HEK293 (cell line): ENCODE data around the gene DYNLT4.

Source experiments
- CTCF ChIA-PET: fragments of 350-600 bp; formaldehyde crosslinking; extraction: SDS; loops from one replicate; lab custom pipeline; 2021; ENCODE audit warnings: antibody characterized with exemption; lab: Yijun Ruan, JAX
- POLR2A ChIA-PET: fragments of 300-600 bp; formaldehyde crosslinking; extraction: SDS; loops from one replicate; lab custom pipeline; 2020; ENCODE audit warnings: antibody characterized with exemption, inconsistent platforms; lab: Yijun Ruan, JAX
- H3K27ac ChIP-seq: fragments of 200-500 bp; sonication (Bioruptor generic); 2 replicates; pipeline ENCODE4 v1.5.1; 2014; ENCODE audit warnings: low read depth, low read length, control low read depth, inconsistent platforms; ENCODE audit errors: extremely low read depth
- H3K36me3 ChIP-seq, 2 experiments: fragments of 200-500 bp in 1 of 2; sonication (Bioruptor generic) in 1 of 2; 1 replicate in 1 of 2; 2 replicates in 1 of 2; pipeline ENCODE4 v1.5.1; 2014 to 2017; ENCODE audit warnings: inconsistent platforms in 2 of 2, low read length in 2 of 2; ENCODE audit not compliant: control insufficient read depth in 2 of 2, insufficient read depth in 1 of 2
- H3K4me1 ChIP-seq: fragments of 200-500 bp; sonication (Bioruptor generic); 2 replicates; pipeline ENCODE4 v1.5.1; 2014; ENCODE audit warnings: mild to moderate bottlenecking, low read length, inconsistent platforms; ENCODE audit not compliant: control insufficient read depth, insufficient read depth
- H3K4me3 ChIP-seq: 2 replicates; pipeline ENCODE4 v1.5.1; 2011; ENCODE audit warnings: low read depth, mild to moderate bottlenecking, control low read depth, low read length, moderate library complexity
- H3K9me3 ChIP-seq: fragments of 200-500 bp; sonication (Bioruptor generic); 2 replicates; pipeline ENCODE4 v1.5.1; 2014; ENCODE audit warnings: low read depth, low read length, inconsistent platforms; ENCODE audit not compliant: control insufficient read depth, insufficient read depth
- GLIS2 ChIP-seq: fragments of 450-650 bp; formaldehyde crosslinking; IDR thresholded peaks from 2 replicates; pipeline ENCODE4 v1.5.1; 2016; ENCODE audit warnings: missing biosample characterization, missing genetic modification characterization
- HOXA7 ChIP-seq: sonication (generic); formaldehyde crosslinking; IDR thresholded peaks from 2 replicates; pipeline ENCODE4 v1.8.1; 2022; ENCODE audit warnings: missing genetic modification reagents, borderline replicate concordance
- SP3 ChIP-seq: fragments of 450-650 bp; formaldehyde crosslinking; IDR thresholded peaks from 2 replicates; pipeline ENCODE4 v1.5.1; 2016; ENCODE audit warnings: missing biosample characterization, missing genetic modification characterization
- ZBTB17 ChIP-seq: fragments of 450-650 bp; formaldehyde crosslinking; IDR thresholded peaks from 2 replicates; pipeline ENCODE4 v1.5.1; 2016; ENCODE audit warnings: missing biosample characterization, missing genetic modification characterization
- ZBTB7A ChIP-seq: fragments of 450-650 bp; formaldehyde crosslinking; IDR thresholded peaks from 2 replicates; pipeline ENCODE4 v1.5.1; 2016; ENCODE audit warnings: low read depth, missing biosample characterization, missing genetic modification characterization
- ZFP69B ChIP-seq: fragments of 450-650 bp; formaldehyde crosslinking; IDR thresholded peaks from 2 replicates; pipeline ENCODE4 v1.5.1; 2016; ENCODE audit warnings: missing biosample characterization, missing genetic modification characterization
- ZIC2 ChIP-seq: fragments of 450-650 bp; formaldehyde crosslinking; IDR thresholded peaks from 2 replicates; pipeline ENCODE4 v1.5.1; 2016; ENCODE audit warnings: missing biosample characterization, missing genetic modification characterization
- ZNF155 ChIP-seq: fragments of 450-650 bp; formaldehyde crosslinking; IDR thresholded peaks from 2 replicates; pipeline ENCODE4 v1.5.1; 2016; ENCODE audit warnings: missing biosample characterization, missing genetic modification characterization
- ZNF157 ChIP-seq: fragments of 450-650 bp; formaldehyde crosslinking; IDR thresholded peaks from 2 replicates; pipeline ENCODE4 v1.5.1; 2016; ENCODE audit warnings: missing biosample characterization, missing genetic modification characterization
- ZNF16 ChIP-seq: fragments of 450-650 bp; formaldehyde crosslinking; IDR thresholded peaks from 2 replicates; pipeline ENCODE4 v1.5.1; 2016; ENCODE audit warnings: low read depth, missing biosample characterization, missing genetic modification characterization
- ZNF24 ChIP-seq: fragments of 450-650 bp; formaldehyde crosslinking; IDR thresholded peaks from 2 replicates; pipeline ENCODE4 v1.5.1; 2016; ENCODE audit warnings: missing biosample characterization, missing genetic modification characterization
- ZNF274 ChIP-seq, 2 experiments: fragments of 200-500 bp in 1 of 2; fragments of 450-650 bp in 1 of 2; sonication (Bioruptor generic) in 1 of 2; formaldehyde crosslinking in 1 of 2; IDR thresholded peaks; 2 replicates each; pipeline versions ENCODE4 v1.5.1 to v1.6.1; 2014 to 2016; ENCODE audit warnings: borderline replicate concordance in 1 of 2, inconsistent platforms in 1 of 2, low read length in 1 of 2, missing biosample characterization in 1 of 2, missing genetic modification characterization in 1 of 2
- ZNF354C ChIP-seq: fragments of 450-650 bp; formaldehyde crosslinking; IDR thresholded peaks from 2 replicates; pipeline ENCODE4 v1.5.1; 2016; ENCODE audit warnings: missing biosample characterization, missing genetic modification characterization, low read depth, borderline replicate concordance
- ZNF394 ChIP-seq: fragments of 450-650 bp; formaldehyde crosslinking; IDR thresholded peaks from 2 replicates; pipeline ENCODE4 v1.5.1; 2016; ENCODE audit warnings: missing biosample characterization, missing genetic modification characterization, mild to moderate bottlenecking, moderate library complexity, borderline replicate concordance
- ZNF501 ChIP-seq: fragments of 450-650 bp; formaldehyde crosslinking; IDR thresholded peaks from 2 replicates; pipeline ENCODE4 v1.5.1; 2016; ENCODE audit warnings: missing biosample characterization, missing genetic modification characterization
- ZNF623 ChIP-seq: fragments of 450-650 bp; formaldehyde crosslinking; IDR thresholded peaks from 2 replicates; pipeline ENCODE4 v1.5.1; 2016; ENCODE audit warnings: missing biosample characterization, missing genetic modification characterization
- ZNF624 ChIP-seq: fragments of 450-650 bp; formaldehyde crosslinking; IDR thresholded peaks from 2 replicates; pipeline ENCODE4 v1.5.1; 2017; ENCODE audit warnings: missing biosample characterization, missing genetic modification characterization
- ZNF837 ChIP-seq: fragments of 450-650 bp; formaldehyde crosslinking; IDR thresholded peaks from 2 replicates; pipeline ENCODE4 v1.5.1; 2016; ENCODE audit warnings: missing biosample characterization, missing genetic modification characterization
- TF ChIP-seq, protein P1 (sequence below): fragments of 450-650 bp; formaldehyde crosslinking; IDR thresholded peaks from 2 replicates; pipeline ENCODE4 v1.5.1; 2016; ENCODE audit warnings: missing biosample characterization, missing genetic modification characterization
- TF ChIP-seq, protein P2 (sequence below): fragments of 450-650 bp; IDR thresholded peaks from 2 replicates; pipeline ENCODE4 v1.5.1; 2018; ENCODE audit warnings: missing biosample characterization, mild to moderate bottlenecking, missing genetic modification characterization

DYNLT4 gene

DNA sequence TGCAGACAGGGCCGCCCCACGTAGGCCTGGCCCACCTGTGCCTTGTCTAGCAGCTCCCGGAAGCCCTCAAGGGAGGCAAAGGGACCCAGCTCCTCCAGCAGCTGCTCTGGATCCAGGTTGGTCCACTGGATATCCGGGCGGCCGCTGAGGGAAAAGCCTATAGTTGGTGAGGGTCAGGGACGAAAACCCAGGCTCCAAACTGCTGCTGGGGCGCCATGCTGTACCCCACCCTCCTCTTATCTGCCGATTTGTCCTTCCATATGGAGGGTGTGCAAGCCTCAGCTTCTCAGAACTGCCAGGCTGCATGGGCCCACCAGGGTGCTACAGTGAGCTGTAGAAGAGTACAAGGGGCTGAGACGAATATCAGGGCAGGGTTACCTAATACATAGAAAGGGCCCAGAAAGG, 23.8 kb upstream of the DYNLT4 start:
- ChIA-PET CTCF (interaction anchor here (0.6 to 1.0 kb wide), 2 partner anchors 37 to 400 kb away, joined by 3 read pairs; no protein-coding TSS in a partner anchor), POLR2A (interaction anchor here (0.9 to 3.4 kb wide), 4 partner anchors 10 to 30 kb away, joined by 4 to 9 read pairs (median 8); partner anchors contain the start of genes PLK3 and PTCH2)
- no peak overlapping the region for H3K4me3 ChIP-seq
- H3K36me3 ChIP-seq = peaks cover 0 to 32% of the 10 kb centered on the region in 2 experiments; a peak in 1 of 3 replicates
- TF ChIP-seq SP3 (tag by site-specific recombination) (no peak), ZNF501 (tag by site-specific recombination) (no peak), ZNF157 (no peak)
- TF ChIP-seq, protein P1, sequence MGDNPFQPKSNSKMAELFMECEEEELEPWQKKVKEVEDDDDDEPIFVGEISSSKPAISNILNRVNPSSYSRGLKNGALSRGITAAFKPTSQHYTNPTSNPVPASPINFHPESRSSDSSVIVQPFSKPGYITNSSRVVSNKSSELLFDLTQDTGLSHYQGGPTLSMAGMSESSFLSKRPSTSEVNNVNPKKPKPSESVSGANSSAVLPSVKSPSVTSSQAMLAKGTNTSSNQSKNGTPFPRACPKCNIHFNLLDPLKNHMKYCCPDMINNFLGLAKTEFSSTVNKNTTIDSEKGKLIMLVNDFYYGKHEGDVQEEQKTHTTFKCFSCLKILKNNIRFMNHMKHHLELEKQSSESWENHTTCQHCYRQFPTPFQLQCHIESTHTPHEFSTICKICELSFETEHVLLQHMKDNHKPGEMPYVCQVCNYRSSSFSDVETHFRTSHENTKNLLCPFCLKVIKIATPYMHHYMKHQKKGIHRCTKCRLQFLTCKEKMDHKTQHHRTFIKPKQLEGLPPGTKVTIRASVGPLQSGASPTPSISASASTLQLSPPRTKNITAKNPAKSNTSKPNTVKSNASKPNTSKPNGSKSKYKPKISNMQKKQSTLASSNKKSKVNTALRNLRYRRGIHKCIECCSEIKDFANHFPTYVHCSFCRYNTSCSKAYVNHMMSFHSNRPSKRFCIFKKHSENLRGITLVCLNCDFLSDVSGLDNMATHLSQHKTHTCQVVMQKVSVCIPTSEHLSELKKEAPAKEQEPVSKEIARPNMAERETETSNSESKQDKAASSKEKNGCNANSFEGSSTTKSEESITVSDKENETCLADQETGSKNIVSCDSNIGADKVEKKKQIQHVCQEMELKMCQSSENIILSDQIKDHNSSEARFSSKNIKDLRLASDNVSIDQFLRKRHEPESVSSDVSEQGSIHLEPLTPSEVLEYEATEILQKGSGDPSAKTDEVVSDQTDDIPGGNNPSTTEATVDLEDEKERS = no peak
- no peaks in the 10 kb centered on the region for H3K9me3 ChIP-seq
- peaks cover 11% of the 10 kb centered on the region for H3K4me1 ChIP-seq
- H3K27ac ChIP-seq = no peak overlapping the region

DNA sequence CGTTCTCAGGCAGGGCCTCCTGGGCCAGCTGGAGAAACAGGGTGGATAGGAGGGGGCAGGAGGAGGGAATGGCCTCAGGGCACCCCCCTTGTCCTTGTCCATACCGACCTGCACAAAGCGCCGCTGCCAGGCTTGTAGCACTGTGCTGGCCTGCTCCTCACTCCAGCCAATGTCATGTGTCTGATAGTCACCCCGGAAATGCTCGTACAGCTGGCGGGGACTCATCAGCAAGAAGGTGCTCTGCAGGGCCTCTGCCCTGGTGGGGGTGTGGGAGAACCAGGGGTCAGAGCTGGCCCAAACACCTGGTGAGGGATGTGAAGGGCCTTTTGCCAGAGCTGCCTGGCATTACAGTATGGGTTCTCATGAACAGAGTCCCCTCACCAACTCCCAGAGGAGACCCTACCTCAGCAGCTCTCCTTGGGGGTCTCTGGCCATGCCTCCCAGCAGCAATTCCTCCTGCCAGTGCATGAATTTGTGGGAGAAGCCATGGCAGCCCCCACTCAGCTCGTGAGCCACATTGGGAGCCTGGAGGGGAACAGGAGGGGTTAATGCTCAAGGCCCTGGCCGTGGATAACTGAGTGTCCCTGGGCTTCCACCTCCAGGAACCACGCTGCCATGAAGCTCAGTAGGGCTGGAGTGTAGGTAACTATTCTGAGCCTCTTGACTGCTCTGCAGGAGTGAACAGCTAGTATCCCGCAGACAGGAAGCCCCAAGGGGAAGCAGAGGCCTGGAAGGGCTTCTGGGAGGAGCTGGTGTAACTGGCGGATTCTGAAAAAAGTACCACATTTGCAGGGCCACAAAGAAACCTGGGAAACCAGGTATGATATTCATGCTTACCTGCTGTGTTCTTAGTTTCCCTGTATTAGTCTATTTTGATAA, 22.6 kb upstream of the DYNLT4 start:
- peaks cover 11% of the 10 kb centered on the region for H3K4me1 ChIP-seq
- ChIA-PET POLR2A (interaction anchor here (0.6 to 3.4 kb wide), 6 partner anchors 9 to 56 kb away, joined by 3 to 9 read pairs (median 4); partner anchors contain the start of genes PLK3, PTCH2 and RPS8), CTCF (interaction anchor here (0.6 to 0.7 kb wide), 4 partner anchors 11 to 151 kb away, joined by 3 to 4 read pairs (median 3); no protein-coding TSS in a partner anchor)
- H3K9me3 ChIP-seq = no peaks in the 10 kb centered on the region
- no peak overlapping the region for H3K4me3 ChIP-seq
- TF ChIP-seq ZIC2 (tag by site-specific recombination) = peak; percentile 60
- no peak for TF ChIP-seq ZNF274 (IDR thresholded peaks at IDR 0.05; ENCODE audit: low read length)
- TF ChIP-seq ZNF274 (tag by site-specific recombination; IDR thresholded peaks at IDR 0.05; ENCODE audit: borderline replicate concordance) = peak; percentile 63; the same call in 1 of the 2 replicates
- 0 out of 2 replicates have a peak, but pooled peaks have one; percentile 26 for TF ChIP-seq GLIS2
- TF ChIP-seq ZNF24 (tag by site-specific recombination) = no peak
- no peak overlapping the region for H3K27ac ChIP-seq
- H3K36me3 ChIP-seq = peaks cover 0 to 32% of the 10 kb centered on the region in 2 experiments; a peak in 1 of 3 replicates

DNA sequence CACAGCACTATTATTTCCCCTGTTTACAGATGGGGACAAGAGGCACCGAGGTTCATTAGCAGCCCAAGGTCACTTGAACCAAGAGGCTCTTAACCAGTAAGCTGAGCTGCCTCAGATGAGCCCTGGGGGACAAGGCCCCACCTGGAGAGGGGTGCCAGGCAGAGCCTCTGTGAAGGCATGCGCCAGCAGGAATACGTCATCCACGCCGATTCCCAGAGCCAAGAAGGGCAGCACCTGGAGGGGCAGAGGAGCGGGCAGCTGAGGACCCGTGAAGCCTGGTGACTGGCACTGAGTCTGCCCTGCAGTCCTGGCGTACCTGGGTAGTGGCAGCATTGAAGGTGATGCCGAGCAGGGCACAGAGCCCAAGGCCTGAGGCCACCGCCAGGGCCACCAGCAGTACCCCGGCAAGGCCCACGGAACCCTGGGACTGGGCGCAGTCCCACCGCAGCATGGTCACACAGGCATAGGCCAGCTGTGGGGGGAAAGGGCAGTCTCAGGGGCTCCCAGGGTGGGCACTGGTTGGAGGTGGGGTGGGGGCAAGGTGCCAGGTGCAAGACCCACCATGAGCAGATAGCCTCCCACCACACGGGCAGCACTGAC, 21.8 kb upstream of the DYNLT4 start:
- Histone ChIP-seq H3K9me3 (no peaks in the 10 kb centered on the region), H3K4me1 (peaks cover 11% of the 10 kb centered on the region), H3K36me3 (peaks cover 0 to 32% of the 10 kb centered on the region in 2 experiments; a peak in 1 of 3 replicates), H3K4me3 (no peak overlapping the region), H3K27ac (no peak overlapping the region)
- ChIA-PET CTCF (interaction anchor here (0.6 kb wide), 1 partner anchor 122 kb away, joined by 3 read pairs; no protein-coding TSS in a partner anchor), POLR2A (no interaction called here)
- TF ChIP-seq ZNF624 = no peak

DNA sequence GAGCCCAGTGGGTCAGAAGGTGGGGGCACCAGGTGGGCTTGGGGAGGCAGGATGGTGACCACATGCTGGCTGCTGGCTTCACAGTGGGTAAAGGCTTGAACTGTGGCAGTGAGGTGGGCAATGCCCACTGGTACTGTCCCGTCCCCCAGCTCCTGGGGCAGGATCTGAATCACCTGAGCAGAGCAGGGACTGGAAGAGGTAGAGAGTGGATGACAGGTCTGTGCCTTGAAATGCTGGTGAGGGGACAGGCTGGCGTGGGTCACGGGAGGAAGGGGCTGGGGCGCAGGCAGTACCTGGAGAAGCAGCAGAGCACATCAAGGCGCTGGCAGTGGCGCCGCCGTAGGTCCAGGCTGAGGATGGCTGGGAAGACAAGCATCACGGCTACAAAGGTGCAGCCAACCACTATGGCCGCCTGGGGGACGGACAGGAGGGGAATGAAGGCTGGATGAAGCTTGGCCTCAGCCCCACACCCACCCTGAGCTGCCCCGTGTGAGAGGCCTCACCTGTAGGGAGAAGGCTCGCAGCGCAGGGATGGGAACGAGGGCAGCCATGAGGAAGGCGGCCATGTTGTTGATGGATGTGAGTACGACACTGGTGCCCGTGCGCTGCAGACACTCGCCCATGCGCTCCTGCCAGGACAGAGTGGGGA, 21.0 kb upstream of the DYNLT4 start:
- CTCF ChIA-PET = interaction anchor here (0.9 kb wide), 1 partner anchor 36 kb away, joined by 5 read pairs; no protein-coding TSS in a partner anchor
- POLR2A ChIA-PET = interaction anchor here (1.4 kb wide), 1 partner anchor 15 kb away, joined by 3 read pairs; the partner anchor contains the start of gene PTCH2
- no peak for TF ChIP-seq ZNF394 (tag by site-specific recombination)
- no peak for TF ChIP-seq ZNF837 (tag by site-specific recombination)
- no peak for TF ChIP-seq GLIS2
- TF ChIP-seq, protein P2, sequence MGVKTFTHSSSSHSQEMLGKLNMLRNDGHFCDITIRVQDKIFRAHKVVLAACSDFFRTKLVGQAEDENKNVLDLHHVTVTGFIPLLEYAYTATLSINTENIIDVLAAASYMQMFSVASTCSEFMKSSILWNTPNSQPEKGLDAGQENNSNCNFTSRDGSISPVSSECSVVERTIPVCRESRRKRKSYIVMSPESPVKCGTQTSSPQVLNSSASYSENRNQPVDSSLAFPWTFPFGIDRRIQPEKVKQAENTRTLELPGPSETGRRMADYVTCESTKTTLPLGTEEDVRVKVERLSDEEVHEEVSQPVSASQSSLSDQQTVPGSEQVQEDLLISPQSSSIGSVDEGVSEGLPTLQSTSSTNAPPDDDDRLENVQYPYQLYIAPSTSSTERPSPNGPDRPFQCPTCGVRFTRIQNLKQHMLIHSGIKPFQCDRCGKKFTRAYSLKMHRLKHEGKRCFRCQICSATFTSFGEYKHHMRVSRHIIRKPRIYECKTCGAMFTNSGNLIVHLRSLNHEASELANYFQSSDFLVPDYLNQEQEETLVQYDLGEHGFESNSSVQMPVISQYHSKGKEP = no peak
- no peak for TF ChIP-seq ZNF623
- no peak for TF ChIP-seq HOXA7
- TF ChIP-seq ZNF354C (tag by site-specific recombination) = no peak
- no peak for TF ChIP-seq ZFP69B (tag by site-specific recombination)
- no peak for TF ChIP-seq ZBTB17
- no peak for TF ChIP-seq ZNF16
- TF ChIP-seq ZNF155 (tag by site-specific recombination) = no peak
- TF ChIP-seq ZBTB7A (tag by site-specific recombination) = no peak

More for the DNA sequence above, 21.0 kb upstream of the DYNLT4 start:
- Histone ChIP-seq H3K4me1 (peaks cover 11% of the 10 kb centered on the region), H3K4me3 (no peak overlapping the region), H3K9me3 (no peaks in the 10 kb centered on the region), H3K27ac (no peak overlapping the region), H3K36me3 (peaks cover 0 to 32% of the 10 kb centered on the region in 2 experiments; a peak in 1 of 3 replicates)
